DMS153 treated with DMSO at 0.1 percent for 48 hours (cell line): ENCODE results near the gene HIVEP2.
"Not testable (repeated sequence)": the region's sequence is repeated elsewhere in the genome, so short reads cannot be mapped to it uniquely, and the experiment has no call there.

Source experiments
- DNase-seq: peaks from one replicate; lab custom pipeline; 2025; ENCODE audit not compliant: unreplicated experiment; lab: John Stamatoyannopoulos, UW

Gene HIVEP2

DNA sequence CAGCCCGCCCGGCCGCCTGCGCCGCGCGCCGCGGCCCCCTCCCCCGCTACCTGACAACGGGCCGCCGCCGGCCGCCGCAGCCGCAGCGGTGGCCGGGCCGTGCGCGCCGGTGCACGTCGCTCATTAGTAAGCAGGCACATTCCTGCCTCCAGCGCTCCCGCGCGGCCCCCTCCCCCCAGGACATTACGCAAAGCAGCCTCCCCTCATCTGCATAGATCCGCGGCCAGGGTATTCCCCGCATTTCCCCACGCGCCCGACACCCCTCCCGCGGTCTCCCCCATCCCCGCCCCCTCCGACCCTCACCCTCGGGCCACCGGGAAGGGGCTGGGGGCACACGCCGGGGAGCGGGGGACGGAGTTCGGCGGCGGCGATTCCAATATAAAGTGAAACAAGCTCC lies at the start of gene HIVEP2:
Gene HIVEP2, minus strand, starts transcription at position 128 of the 397 bp plus-strand sequence. CDS start 170,438 bp downstream, outside the sequence.
- DNase-seq, result no peak

- DNase-seq, result no peak
These were observed 49.0 kb upstream of the HIVEP2 start for GRCh38 chr6:142993977-142994376.

DNA sequence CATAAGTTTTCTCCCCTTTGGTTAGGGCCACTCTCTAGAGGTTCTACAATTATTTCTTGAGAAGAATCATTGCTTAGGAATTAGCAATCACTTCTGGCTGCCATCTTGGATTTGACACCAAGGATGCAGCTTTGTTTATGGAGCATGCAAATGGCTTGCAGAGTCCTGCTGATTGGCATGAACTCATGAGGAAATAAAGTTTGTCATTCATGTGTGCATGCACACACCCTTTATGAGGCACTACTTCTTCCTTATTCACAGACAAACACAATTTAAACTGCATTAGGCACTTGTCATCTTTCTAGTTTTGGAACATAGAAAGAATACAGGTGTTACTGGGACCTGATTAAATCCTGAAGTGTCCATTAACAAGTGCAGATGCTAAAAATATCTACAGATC lies 42.5 kb upstream of the HIVEP2 start:
- DNase-seq, result no peak

DNA sequence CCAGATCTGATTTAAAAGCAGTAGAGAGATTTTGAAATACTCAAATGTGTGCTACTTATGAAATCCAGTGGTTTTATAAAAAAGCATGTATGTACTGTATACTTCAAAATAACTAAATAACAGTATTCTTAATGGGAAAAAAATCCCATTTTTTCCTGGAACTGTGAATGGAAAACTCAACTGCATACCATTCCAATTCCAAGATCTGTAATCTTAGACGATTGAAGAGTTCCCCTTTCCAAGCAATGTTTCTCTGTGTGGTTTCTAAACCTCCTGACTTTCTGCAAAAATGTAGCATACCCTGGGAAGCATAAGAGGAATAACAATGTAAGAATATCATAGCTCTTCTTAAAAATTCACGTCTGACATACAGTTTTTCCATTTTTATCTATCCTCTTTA lies 40.3 kb upstream of the HIVEP2 start:
- DNase-seq, result no peak

DNA sequence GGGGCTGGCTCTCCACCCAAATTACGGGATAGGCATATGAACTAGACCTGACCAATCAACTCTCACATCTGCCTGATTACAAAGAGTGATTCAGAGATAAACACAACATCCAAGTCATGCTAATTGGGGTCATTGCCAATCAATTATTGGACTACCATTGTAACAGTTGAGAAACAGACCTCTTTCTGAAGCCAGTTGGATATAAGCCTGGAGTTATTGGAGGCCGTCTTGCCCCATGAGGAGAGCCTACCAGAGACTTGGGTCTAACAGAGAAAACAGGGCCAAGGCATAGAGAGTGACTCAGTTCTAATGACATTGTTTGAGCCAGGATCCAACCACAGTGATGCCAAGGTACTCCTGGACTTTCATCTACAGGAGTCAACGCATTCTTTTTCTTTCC lies 39.4 kb upstream of the HIVEP2 start:
- no peak for DNase-seq

DNA sequence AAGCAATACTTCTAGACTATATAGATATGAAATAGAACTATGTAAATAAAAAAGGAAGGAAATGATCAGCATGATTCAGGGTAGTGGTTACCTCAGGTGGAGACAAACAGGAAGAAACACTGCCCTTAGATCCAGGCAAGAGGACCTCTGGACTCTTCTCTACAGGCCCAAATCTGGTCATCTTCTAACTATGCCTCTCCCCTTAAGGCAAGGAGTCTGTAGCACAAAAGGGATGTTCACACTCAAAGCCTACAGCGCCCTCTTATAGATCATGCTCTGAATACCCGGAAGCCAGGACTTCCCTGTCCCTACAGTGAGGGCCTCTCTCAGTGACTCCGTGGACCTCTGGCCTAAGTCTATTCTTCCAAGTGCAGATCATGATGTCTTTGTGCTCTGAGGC lies 30.4 kb upstream of the HIVEP2 start:
- DNase-seq, result no peak

DNA sequence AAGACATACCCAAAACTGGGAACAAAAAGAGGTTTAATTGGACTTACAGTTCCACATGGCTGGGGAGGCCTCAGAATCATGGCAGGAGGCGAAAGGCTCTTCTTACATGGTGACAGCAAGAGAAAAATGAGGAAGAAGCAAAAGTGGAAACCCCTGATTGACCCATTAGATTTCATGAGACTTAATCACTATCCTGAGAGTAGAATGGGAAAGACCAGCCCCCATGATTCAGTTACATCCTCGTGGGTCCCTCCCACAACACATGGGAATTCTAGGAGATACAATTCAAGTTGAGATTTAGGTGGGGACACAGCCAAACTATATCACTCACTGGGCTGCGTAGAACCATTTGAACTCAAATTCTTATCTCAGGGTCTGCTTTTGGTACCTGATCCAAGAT lies 26.0 kb upstream of the HIVEP2 start:
- DNase-seq, result not testable (repeated sequence)

DNA sequence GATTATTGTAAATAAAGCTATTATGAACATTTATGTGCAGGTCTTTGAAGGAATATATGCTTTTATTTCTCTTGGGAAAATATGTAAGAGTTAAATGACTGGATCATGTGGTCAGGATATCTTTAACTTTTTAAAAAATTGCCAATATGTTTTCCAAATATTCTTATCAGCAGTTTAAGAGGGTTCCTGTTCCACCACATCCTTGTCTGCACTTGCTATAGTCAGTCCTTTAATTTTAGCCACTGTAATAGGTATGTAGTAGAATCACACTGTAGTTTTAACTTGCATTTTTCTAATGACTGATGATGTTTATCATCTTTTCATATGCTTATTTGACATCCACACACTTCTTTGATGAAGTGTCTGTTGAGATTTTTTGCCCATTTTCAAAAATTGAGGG lies 23.6 kb upstream of the HIVEP2 start:
- DNase-seq, result no peak

DNA sequence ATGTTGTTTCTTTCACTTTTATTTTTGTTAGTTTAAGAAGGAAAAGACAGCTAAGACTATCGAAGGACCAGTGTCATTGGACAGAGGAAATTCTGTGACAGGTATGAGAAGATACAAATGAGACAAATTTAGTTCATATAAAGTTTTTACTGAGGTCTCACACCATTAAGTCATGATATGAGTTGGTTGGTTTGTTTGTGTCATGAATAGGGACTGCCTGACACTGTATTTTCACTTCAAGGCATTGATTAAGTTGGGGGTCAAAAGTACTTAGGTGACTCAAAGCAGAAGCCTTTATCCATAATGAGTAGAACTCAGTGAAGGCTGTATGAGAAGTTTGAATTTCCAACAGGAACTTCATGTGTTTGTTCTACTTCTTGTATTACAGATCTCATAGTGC lies 21.3 kb upstream of the HIVEP2 start:
- DNase-seq, result no peak

DNA sequence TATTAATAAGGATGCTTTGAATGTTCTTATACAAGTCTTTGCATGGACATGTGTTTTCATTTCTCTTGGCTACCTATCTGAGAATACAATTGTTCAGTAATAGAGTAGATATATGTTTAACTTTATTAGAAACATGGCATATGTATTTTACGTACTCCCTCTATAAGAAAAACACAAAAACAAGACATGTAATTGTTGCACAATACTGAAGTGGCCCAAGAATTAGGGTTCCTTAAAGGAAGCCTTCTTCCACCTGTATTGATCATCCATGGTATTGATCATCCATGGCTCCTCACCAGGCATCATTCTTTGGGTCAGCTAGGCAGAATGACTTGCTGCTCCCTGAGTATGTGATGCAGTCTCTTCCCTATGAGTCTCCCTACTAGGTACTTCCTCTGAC lies 20.2 kb upstream of the HIVEP2 start:
- no peak for DNase-seq

GRCh38 chr6:142960098-142960497 lies 15.1 kb upstream of the HIVEP2 start:
- DNase-seq, result no peak

GRCh38 chr6:142958343-142958742 lies 13.4 kb upstream of the HIVEP2 start:
- DNase-seq, result no peak

- no peak for DNase-seq
These were observed 11.8 kb upstream of the HIVEP2 start for GRCh38 chr6:142956726-142957125.

DNA sequence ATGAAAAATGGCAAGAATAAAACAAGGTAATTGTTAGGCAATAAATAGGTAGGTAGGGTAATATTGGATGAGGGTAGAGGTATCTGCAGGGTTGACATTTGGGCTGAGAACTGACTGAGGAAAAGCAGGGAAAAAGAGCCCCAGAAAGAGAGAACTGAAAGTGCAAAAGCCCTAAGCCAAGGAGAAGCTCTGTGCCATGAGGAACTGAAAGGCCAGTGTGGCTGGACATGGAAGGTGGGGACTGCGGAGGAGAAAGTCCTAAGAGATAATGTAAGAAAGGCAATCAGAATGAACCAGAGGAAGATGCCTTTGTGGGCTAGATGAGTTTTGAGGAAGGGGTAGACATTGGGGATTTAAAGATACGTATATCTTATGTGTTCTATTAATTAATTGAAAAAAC lies 9.9 kb upstream of the HIVEP2 start:
- no peak for DNase-seq

DNA sequence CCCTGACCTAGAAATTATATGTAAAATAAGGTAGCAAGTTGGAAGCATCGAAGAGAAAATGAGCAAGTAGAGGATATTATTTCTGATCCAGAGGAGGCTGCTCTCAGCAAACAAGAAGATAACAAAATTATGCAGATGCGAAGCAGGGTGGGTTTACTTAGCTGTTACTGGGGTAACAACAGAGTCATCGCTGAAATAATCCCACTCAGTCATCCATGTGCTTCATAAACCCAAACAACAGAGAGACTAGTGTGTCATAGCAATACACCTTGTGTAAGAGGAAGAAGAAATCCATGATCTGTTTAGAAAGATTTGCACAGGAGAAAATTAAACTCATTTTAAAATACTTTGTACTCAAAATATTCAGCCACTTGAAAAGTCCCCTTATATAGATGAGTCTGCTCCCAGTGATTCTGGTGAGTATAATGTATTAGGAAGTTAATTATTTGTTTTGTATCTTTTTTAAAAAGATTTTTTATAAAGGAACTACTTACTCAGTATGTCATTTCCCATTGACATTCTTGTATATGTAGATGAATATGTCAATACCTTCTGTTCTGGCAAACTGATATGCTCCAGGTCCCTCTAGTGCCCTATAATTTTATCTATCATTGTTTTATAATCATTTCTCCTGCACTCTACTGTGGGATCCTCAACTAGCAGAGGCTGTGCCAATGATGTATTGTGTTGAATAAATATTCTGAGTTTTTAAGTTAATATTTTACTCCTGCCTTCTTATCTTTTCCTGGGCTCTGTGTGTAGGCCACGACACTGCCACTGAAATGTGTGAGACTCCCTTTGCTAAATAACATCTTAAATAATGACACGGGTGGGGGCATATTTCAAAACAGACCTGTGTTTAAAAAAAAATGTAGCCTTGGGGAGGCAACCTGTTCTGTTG lies 8.6 kb upstream of the HIVEP2 start:
- DNase-seq, result no peak

- DNase-seq, result no peak
These were observed 7.6 kb upstream of the HIVEP2 start for GRCh38 chr6:142952614-142953013.

GRCh38 chr6:142950291-142950690 lies 5.3 kb upstream of the HIVEP2 start:
- no peak for DNase-seq

DNA sequence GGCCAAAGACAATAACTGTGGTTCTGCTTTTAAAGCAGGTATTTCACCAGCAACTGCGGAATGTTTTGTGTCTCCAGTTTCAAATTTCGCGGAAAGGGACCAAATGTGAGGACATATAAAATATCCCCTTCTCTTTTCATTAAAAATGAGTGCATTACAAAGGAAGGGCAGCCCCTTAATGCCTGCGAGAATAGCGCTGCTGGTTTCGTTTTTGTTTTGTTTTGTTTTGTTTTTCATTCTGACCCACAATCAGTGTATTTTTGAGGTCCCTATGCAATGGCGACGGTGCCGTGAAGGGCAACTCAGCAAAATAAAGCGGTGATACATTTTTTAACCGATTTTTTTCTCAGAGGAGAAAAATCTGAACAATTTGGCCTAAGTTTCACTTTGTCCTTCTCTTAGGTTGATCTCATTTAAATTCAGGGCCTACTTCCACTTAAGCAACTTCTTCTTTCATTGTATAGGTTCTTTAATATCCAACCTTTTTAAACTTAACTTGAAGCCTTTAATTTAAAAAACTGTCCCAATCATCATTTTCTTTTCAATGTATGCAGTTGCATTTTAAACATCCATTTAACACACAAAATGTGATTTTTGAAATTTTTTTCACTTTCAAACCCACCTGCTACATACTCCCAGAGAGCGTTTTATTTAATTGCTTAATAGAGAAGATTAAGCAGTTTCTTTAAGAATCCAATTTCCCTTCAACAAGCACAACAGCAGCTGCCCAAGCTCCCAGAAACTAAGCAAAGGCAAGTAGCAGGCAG lies 2.9 kb upstream of the HIVEP2 start:
- DNase-seq, result no peak

DNA sequence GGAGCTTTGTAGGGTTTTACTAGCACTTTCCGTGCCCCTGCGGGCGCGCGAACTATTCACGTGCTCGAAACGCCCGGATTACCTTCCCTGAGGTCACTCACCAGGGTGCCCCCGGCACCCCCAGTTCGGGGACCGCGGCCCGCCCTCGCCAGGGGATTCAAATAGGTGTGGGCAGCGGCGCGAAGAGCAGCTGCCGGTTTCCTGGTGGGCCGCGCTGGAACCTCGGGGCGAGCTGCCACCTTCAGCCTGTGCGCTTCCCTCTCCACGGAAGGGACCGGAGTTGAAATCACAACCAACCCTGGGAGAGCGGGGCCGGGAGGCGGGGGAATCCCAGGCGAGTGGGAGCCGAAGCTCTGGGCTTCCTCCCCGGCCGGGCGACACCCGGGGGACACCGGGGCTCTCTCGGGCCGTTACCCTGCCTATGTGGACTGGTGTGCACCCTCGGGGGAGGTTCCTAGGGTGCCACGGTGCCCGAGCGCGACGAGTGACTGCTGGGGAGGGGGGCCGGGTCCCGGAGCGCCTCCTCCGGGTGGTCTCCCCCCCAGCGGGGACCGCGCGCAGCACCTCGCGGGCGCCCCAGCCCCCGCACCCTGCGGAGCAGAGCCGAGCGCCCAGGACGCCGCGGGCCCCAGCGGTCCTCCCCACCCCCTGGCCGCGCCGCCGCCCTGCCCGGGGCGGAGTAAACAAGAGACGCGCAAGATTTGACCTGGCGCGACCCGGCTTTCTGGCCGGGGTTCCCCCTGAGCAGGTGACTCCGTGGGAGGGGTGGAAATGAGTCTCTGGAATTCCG lies 2.1 kb upstream of the HIVEP2 start:
- no peak for DNase-seq

DNA sequence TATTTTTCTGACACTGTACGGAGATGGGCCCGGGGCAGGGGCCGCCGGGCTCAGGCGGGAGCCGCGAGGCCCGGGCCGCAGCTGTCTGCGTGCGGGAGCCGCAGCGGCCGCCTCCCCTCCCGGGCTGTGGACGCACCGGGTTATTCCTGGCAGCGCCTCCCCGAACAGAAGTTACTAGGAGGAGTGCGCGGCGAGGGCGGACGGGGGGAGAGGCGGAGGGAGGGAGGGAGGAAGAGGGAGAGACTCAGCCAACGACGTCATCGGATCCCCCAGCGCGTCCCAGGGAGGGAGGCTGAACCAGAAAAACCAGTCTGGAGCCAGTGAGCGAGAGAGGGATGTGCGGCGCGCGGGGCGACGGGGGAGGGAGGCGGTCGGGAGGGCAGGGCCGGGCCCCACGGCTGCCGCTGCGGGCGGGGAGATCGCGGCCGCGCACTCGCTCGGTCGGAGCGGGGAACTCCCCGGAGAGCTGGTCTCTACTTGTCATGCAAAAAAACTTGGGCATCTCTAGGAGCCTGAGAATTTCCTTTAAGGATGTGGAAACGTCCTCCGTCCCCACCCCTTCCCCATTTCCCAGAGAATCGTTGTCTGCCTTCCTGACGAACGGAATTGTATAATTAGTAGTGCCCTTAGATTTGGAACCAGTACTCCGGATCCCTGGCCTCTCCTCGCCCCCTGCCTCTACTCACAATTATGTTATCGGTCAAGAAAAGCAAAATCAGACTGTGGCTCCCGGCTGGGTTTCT lies 1.4 kb upstream of the HIVEP2 start:
- DNase-seq, result peak; percentile 85
